Endometrial microvascular endothelial cells (primary cell): ENCODE results near the gene SUFU. TPM values are rescaled to one million over a fixed set of nuclear protein-coding genes. Genes with fewer than 3 reads are reported as not detected.
"Not testable (repeated sequence)": the region's sequence is repeated elsewhere in the genome, so short reads cannot be mapped to it uniquely, and the experiment has no call there.

Source experiments
- in situ Hi-C: cut with HindIII; loops from 2 replicates; pipeline ENCODE4 v1.10.0; 2017; ENCODE audit warnings: low sequenced_read_pairs, low pct_unique_long_range_greater_than_20kb; ENCODE audit errors: inconsistent ontology term
- total RNA-seq: library from RNA; depleted of rRNA; stranded (reverse); fragments of >200 nt; gene quantifications from one replicate; pipeline ENCODE4 v1.2.3, GENCODE V29; 2015; ENCODE audit errors: inconsistent ontology term

Gene SUFU
- total RNA-seq, 1 donor from 2014 or later, result 7.6 TPM

- in situ Hi-C loops, result loop anchor here (10.0 kb wide), 2 partner anchors 89 to 159 kb away; no protein-coding TSS in a partner anchor
These were observed 1.8 kb downstream of the SUFU start for GRCh38 chr10:102505462-102506115.

GRCh38 chr10:102507521-102507920 lies 3.7 kb downstream of the SUFU start:
- in situ Hi-C loops, result loop anchor here (10.0 kb wide), 2 partner anchors 87 to 157 kb away; no protein-coding TSS in a partner anchor

GRCh38 chr10:102508506-102508905 lies 4.7 kb downstream of the SUFU start:
- in situ Hi-C loops, result loop anchor here (10.0 kb wide), 2 partner anchors 86 to 156 kb away; no protein-coding TSS in a partner anchor

- in situ Hi-C loops, result loop anchor here (10.0 kb wide), 2 partner anchors 85 to 155 kb away; no protein-coding TSS in a partner anchor
These were observed 5.6 kb downstream of the SUFU start for GRCh38 chr10:102509387-102509786.

GRCh38 chr10:102511583-102512274 lies 8.0 kb downstream of the SUFU start:
- in situ Hi-C loops, result no loop called here

GRCh38 chr10:102514487-102515311 lies 10.9 kb downstream of the SUFU start:
- in situ Hi-C loops, result no loop called here

- in situ Hi-C loops, result no loop called here
These were observed 12.0 kb downstream of the SUFU start for GRCh38 chr10:102515724-102516123.

GRCh38 chr10:102517553-102517952 lies 13.8 kb downstream of the SUFU start:
- in situ Hi-C loops, result no loop called here

- in situ Hi-C loops, result no loop called here
These were observed 15.6 kb downstream of the SUFU start for GRCh38 chr10:102519246-102519825.

- in situ Hi-C loops, result no loop called here
These were observed 19.1 kb downstream of the SUFU start for GRCh38 chr10:102522874-102523249.

GRCh38 chr10:102523250-102524029 lies 19.7 kb downstream of the SUFU start:
- in situ Hi-C loops, result no loop called here

GRCh38 chr10:102524746-102525145 lies 21.0 kb downstream of the SUFU start:
- in situ Hi-C loops, result no loop called here

- in situ Hi-C loops, result no loop called here
These were observed 23.8 kb downstream of the SUFU start for GRCh38 chr10:102527546-102527945.

- in situ Hi-C loops, result no loop called here
These were observed 30.6 kb downstream of the SUFU start for GRCh38 chr10:102534333-102534732.

- in situ Hi-C loops, result not testable (repeated sequence)
These were observed 31.2 kb downstream of the SUFU start for GRCh38 chr10:102534966-102535365.

- in situ Hi-C loops, result no loop called here
These were observed 31.8 kb downstream of the SUFU start for GRCh38 chr10:102535481-102536147.

GRCh38 chr10:102537367-102537766 lies 33.6 kb downstream of the SUFU start:
- in situ Hi-C loops, result no loop called here

- in situ Hi-C loops, result no loop called here
These were observed 34.2 kb downstream of the SUFU start for GRCh38 chr10:102537948-102538347.
